Fibroblast of lung (primary cell): ENCODE data around the gene TRMU. TPM values are rescaled to one million over a fixed set of nuclear protein-coding genes. Genes with fewer than 3 reads are reported as not detected.

ENCODE experiments used
- DNase-seq, 2 donors: peaks; one replicate each; pipeline versions ENCODE4 v3.0.0 to v3.0.0-alpha.2; 2010; ENCODE audit warnings: low read depth in 2 of 2
- H2AFZ ChIP-seq: 2 replicates; pipeline ENCODE4 v1.5.1; 2012; ENCODE audit warnings: low read length, control low read depth, inconsistent platforms
- H3K27ac ChIP-seq: 2 replicates; pipeline ENCODE4 v1.5.1; 2011; ENCODE audit warnings: low read length, control low read depth; ENCODE audit not compliant: insufficient read depth
- H3K27me3 ChIP-seq: 2 replicates; pipeline ENCODE4 v1.5.1; 2011; ENCODE audit warnings: mild to moderate bottlenecking, low read length; ENCODE audit not compliant: control insufficient read depth, insufficient read depth
- H3K36me3 ChIP-seq: 2 replicates; pipeline ENCODE4 v1.5.1; 2011; ENCODE audit warnings: low read length; ENCODE audit not compliant: control insufficient read depth, insufficient read depth
- H3K4me1 ChIP-seq: 2 replicates; pipeline ENCODE4 v1.5.1; 2011; ENCODE audit warnings: low read length; ENCODE audit not compliant: control insufficient read depth, insufficient read depth; ENCODE audit errors: extremely low read depth
- H3K4me2 ChIP-seq: 2 replicates; pipeline ENCODE4 v1.5.1; 2011; ENCODE audit warnings: low read length, control low read depth; ENCODE audit not compliant: insufficient read depth; ENCODE audit errors: extremely low read depth
- H3K4me3 ChIP-seq, 4 experiments: fragments of 200-600 bp in 1 of 4; sonication (generic) in 1 of 4; replicated peaks in 1 of 4; 2 replicates each; pipeline ENCODE4 v1.5.1; 2011 to 2016; ENCODE audit warnings: low read length in 4 of 4, low read depth in 3 of 4, mild to moderate bottlenecking in 3 of 4, control low read depth in 2 of 4, inconsistent platforms in 1 of 4, mixed read lengths in 1 of 4; ENCODE audit not compliant: insufficient read depth in 1 of 4; ENCODE audit errors: control extremely low read depth in 1 of 4
- H3K79me2 ChIP-seq: 2 replicates; pipeline ENCODE4 v1.5.1; 2012; ENCODE audit warnings: mild to moderate bottlenecking, low read length, inconsistent platforms; ENCODE audit not compliant: control insufficient read depth, insufficient read depth
- H3K9ac ChIP-seq: 2 replicates; pipeline ENCODE4 v1.5.1; 2011; ENCODE audit warnings: mild to moderate bottlenecking, low read length, control low read depth; ENCODE audit not compliant: insufficient read depth
- H3K9me3 ChIP-seq: 2 replicates; pipeline ENCODE4 v1.5.1; 2012; ENCODE audit warnings: low read depth, low read length; ENCODE audit not compliant: control insufficient read depth, insufficient read depth
- H4K20me1 ChIP-seq: 2 replicates; pipeline ENCODE4 v1.5.1; 2011; ENCODE audit warnings: low read length; ENCODE audit not compliant: control insufficient read depth, insufficient read depth; ENCODE audit errors: extremely low read depth
- CTCF ChIP-seq, 2 donors: IDR thresholded peaks in 1 of 2; conservative IDR thresholded peaks in 1 of 2; 1 replicate in 1 of 2; 2 replicates in 1 of 2; pipeline ENCODE4 v1.5.1; 2011 to 2012; ENCODE audit warnings: low read length in 2 of 2, control low read depth in 1 of 2, inconsistent platforms in 1 of 2, low read depth in 1 of 2, mild to moderate bottlenecking in 1 of 2
- EZH2 ChIP-seq: IDR thresholded peaks from 2 replicates; pipeline ENCODE4 v1.5.1; 2012; ENCODE audit warnings: low read length, control low read depth, mild to moderate bottlenecking; ENCODE audit errors: missing control alignments
- polyA plus RNA-seq, 2 donors: library from polyadenylated mRNA; depleted of rRNA in 1 of 2; stranded (reverse) in 1 of 2; unstranded in 1 of 2; fragments of >200 nt; gene quantifications; 2 replicates each; pipeline ENCODE4 v1.2.1, GENCODE V29; 2011 to 2012; ENCODE audit warnings: missing spikeins in 1 of 2
- total RNA-seq: library from RNA; depleted of rRNA; stranded (reverse); fragments of >200 nt; gene quantifications from 2 replicates; pipeline ENCODE4 v1.2.1, GENCODE V29; 2014

TRMU gene
- total and polyA plus RNA-seq, 2 donors (not counting 1 experiment from before 2014, with no cell fraction given): 18.4 to 22.1 TPM

- Histone ChIP-seq H3K27me3 (no peaks in the 10 kb centered on the region), H3K27ac (no peak overlapping the region), H2AFZ (no peak overlapping the region), H3K9ac (no peak overlapping the region), H4K20me1 (no peaks in the 10 kb centered on the region), H3K79me2 (no peaks in the 10 kb centered on the region), H3K9me3 (no peaks in the 10 kb centered on the region), H3K36me3 (no peaks in the 10 kb centered on the region), H3K4me1 (no peaks in the 10 kb centered on the region), H3K4me3 (no peak overlapping the region), H3K4me2 (no peak overlapping the region)
- no peak for DNase-seq
- TF ChIP-seq EZH2: no peak
- no peak for TF ChIP-seq CTCF (conservative IDR thresholded peaks at IDR 0.05 in 1 of 2, IDR thresholded peaks at IDR 0.05 in 1 of 2; ENCODE audit: low read depth in 1 of 2, low read length in 2 of 2)
Observed at GRCh38 chr22:46380581-46380980, 45.1 kb downstream of the TRMU start.

GRCh38 chr22:46381142-46381541 is 45.6 kb downstream of the TRMU start:
- Histone ChIP-seq H3K4me3 (no peak overlapping the region), H3K9ac (no peak overlapping the region), H3K4me1 (no peaks in the 10 kb centered on the region), H3K79me2 (no peaks in the 10 kb centered on the region), H3K27me3 (no peaks in the 10 kb centered on the region), H3K4me2 (no peak overlapping the region), H4K20me1 (no peaks in the 10 kb centered on the region), H3K36me3 (no peaks in the 10 kb centered on the region), H3K27ac (no peak overlapping the region), H2AFZ (no peak overlapping the region), H3K9me3 (no peaks in the 10 kb centered on the region)
- TF ChIP-seq EZH2 (no peak), CTCF (conservative IDR thresholded peaks at IDR 0.05 in 1 of 2, IDR thresholded peaks at IDR 0.05 in 1 of 2; ENCODE audit: low read depth in 1 of 2, low read length in 2 of 2) (no peak)
- DNase-seq: peak in 1 of 2 donors; percentile 27

- no peaks in the 10 kb centered on the region for H3K9me3 ChIP-seq
- H3K36me3 ChIP-seq: no peaks in the 10 kb centered on the region
- no peak overlapping the region for H3K4me3 ChIP-seq
- TF ChIP-seq CTCF (conservative IDR thresholded peaks at IDR 0.05 in 1 of 2, IDR thresholded peaks at IDR 0.05 in 1 of 2; ENCODE audit: low read depth in 1 of 2, low read length in 2 of 2) (no peak), EZH2 (no peak)
- no peak for DNase-seq
- H4K20me1 ChIP-seq: no peaks in the 10 kb centered on the region
- no peaks in the 10 kb centered on the region for H3K27me3 ChIP-seq
- no peak overlapping the region for H3K4me2 ChIP-seq
- no peaks in the 10 kb centered on the region for H3K79me2 ChIP-seq
- H3K4me1 ChIP-seq: no peaks in the 10 kb centered on the region
- no peak overlapping the region for H3K27ac ChIP-seq
- no peak overlapping the region for H3K9ac ChIP-seq
- no peak overlapping the region for H2AFZ ChIP-seq
Observed at GRCh38 chr22:46381731-46382130, 46.2 kb downstream of the TRMU start.
